Nephron (organoid): Measurements from ENCODE around the gene PLXNA3.

Experiments
- H3K27ac Mint-ChIP-seq, 3 experiments: 2 replicates each; pipeline ENCODE4 v1.8.0; 2020; ENCODE audit warnings: mixed read lengths in 3 of 3, mild to moderate bottlenecking in 2 of 3, moderate library complexity in 1 of 3
- H3K27me3 Mint-ChIP-seq: 2 replicates; pipeline ENCODE4 v1.8.0; 2021; ENCODE audit warnings: low read depth, mild to moderate bottlenecking, moderate library complexity, mixed read lengths
- H3K36me3 Mint-ChIP-seq: 2 replicates; pipeline ENCODE4 v1.8.0; 2020; ENCODE audit warnings: low read depth, mixed read lengths
- H3K4me1 Mint-ChIP-seq: 2 replicates; pipeline ENCODE4 v1.8.0; 2020; ENCODE audit warnings: mixed read lengths
- H3K4me3 Mint-ChIP-seq, 3 experiments: 2 replicates each; pipeline ENCODE4 v1.8.0; 2020; ENCODE audit warnings: mild to moderate bottlenecking in 3 of 3, mixed read lengths in 3 of 3, moderate library complexity in 2 of 3
- H3K9me3 Mint-ChIP-seq: 2 replicates; pipeline ENCODE4 v1.8.0; 2020; ENCODE audit warnings: mixed read lengths
- TF ChIP-seq, protein P1 (sequence below), 3 experiments: fragments of 200-600 bp; sonication (generic); IDR thresholded peaks; one replicate each; pipeline ENCODE4 v1.5.0; 2021; ENCODE audit warnings: antibody characterized with exemption in 3 of 3; ENCODE audit not compliant: unreplicated experiment in 3 of 3

Gene PLXNA3

GRCh38 chrX:154458116-154458953 is at the start of gene PLXNA3:
PLXNA3 (plus strand) TSS chrX:154458281; CDS start chrX:154460184, 1,903 bp downstream.
- Mint-ChIP-seq H3K36me3 (peaks cover 25% of the 10 kb centered on the region), H3K9me3 (peaks cover 25% of the 10 kb centered on the region), H3K4me3 (peak within 1 kb of the TSS; percentile 90 to 95 (median 93)), H3K4me1 (peaks cover 5% of the 10 kb centered on the region), H3K27me3 (no peaks in the 10 kb centered on the region), H3K27ac (peak within 1 kb of the TSS; percentile 94 to 99 (median 95))
- TF ChIP-seq, protein P1, sequence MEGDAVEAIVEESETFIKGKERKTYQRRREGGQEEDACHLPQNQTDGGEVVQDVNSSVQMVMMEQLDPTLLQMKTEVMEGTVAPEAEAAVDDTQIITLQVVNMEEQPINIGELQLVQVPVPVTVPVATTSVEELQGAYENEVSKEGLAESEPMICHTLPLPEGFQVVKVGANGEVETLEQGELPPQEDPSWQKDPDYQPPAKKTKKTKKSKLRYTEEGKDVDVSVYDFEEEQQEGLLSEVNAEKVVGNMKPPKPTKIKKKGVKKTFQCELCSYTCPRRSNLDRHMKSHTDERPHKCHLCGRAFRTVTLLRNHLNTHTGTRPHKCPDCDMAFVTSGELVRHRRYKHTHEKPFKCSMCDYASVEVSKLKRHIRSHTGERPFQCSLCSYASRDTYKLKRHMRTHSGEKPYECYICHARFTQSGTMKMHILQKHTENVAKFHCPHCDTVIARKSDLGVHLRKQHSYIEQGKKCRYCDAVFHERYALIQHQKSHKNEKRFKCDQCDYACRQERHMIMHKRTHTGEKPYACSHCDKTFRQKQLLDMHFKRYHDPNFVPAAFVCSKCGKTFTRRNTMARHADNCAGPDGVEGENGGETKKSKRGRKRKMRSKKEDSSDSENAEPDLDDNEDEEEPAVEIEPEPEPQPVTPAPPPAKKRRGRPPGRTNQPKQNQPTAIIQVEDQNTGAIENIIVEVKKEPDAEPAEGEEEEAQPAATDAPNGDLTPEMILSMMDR (IDR thresholded peaks at IDR 0.05; ENCODE audit: unreplicated experiment in 3 of 3) = no peak

DNA sequence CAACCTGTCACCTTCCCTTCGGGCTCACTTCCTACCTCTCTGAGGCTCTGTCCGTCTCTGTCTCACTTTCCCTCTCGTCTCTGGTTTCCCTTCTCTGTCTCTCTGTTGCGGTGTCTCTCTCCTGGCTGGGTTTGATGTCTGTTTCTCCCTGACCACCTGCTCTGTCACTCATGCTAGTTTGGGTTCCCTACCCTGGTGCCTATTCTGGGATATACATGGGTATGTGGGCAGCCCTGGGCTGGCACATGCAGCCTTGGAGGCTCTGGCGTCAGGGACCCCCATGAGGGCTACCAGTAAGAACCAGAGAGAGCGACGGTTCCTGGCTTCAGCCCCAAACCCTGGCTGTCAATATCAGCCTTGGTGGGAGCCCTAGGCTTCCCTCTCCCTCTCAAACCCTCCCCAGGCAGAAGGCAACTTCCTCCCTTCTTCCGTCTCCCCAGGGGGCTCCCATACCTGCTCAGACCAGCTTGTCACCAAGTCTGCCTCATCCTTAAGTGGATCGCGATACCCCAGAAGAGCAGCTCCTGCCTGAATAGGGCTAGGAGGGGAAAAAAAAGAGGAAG is 49.3 kb upstream of the PLXNA3 start:
- H3K27me3 Mint-ChIP-seq = no peaks in the 10 kb centered on the region
- TF ChIP-seq, protein P1 (IDR thresholded peaks at IDR 0.05; ENCODE audit: unreplicated experiment in 3 of 3) = no peak
- H3K4me3 Mint-ChIP-seq = peak overlapping the region; percentile 1 to 75 (median 72)
- peaks cover 15% of the 10 kb centered on the region for H3K9me3 Mint-ChIP-seq
- H3K36me3 Mint-ChIP-seq = peaks cover 7% of the 10 kb centered on the region
- H3K4me1 Mint-ChIP-seq = peaks cover 10% of the 10 kb centered on the region
- peak overlapping the region in 2 of 3 experiments; percentile 5 to 32 for H3K27ac Mint-ChIP-seq

DNA sequence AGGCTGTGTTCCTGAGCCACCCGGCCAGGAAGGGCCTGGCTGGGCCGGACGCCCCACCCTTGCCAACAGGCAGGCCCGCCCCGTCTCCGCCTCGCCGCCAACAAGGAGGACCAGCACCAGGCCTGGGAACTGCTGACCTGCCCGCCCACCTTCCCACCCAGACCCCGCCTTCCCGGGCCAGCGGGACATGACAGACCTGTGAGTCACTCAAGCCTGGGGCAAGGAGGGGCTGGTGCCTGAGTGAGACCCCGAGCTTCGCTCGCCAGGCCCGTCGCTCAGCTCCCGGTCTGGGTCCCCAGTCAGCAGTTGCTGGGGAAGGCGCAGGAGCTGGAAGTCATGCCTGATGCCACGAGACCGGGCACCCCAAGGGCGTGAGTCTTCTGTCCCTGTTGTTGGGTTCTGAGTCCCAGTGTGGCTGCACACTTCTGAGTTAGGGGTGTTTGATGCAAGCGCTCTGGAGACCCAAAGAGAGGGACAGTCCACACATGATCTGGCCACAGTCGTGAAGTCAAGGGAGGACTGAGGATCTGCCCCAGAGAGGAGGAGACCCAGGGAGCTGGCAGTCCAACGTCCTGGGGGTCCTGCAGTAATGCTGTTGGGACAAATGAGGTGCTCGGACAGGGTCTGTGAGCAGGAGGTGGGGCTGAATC is 48.7 kb upstream of the PLXNA3 start, which contains the start of gene DNASE1L1:
TSS of gene DNASE1L1 (minus strand) at position 33 of the 650 bp plus-strand sequence. CDS start 3,686 bp downstream, outside the sequence.
- Mint-ChIP-seq H3K27me3 (no peaks in the 10 kb centered on the region), H3K9me3 (peaks cover 16% of the 10 kb centered on the region), H3K36me3 (peaks cover 8% of the 10 kb centered on the region), H3K4me3 (peak within 1 kb of the TSS; percentile 72 to 77 (median 75)), H3K4me1 (peaks cover 10% of the 10 kb centered on the region), H3K27ac (peak within 1 kb of the TSS in 2 of 3 experiments; percentile 66 to 73)
- TF ChIP-seq, protein P1 (IDR thresholded peaks at IDR 0.05; ENCODE audit: unreplicated experiment in 3 of 3) = no peak

DNA sequence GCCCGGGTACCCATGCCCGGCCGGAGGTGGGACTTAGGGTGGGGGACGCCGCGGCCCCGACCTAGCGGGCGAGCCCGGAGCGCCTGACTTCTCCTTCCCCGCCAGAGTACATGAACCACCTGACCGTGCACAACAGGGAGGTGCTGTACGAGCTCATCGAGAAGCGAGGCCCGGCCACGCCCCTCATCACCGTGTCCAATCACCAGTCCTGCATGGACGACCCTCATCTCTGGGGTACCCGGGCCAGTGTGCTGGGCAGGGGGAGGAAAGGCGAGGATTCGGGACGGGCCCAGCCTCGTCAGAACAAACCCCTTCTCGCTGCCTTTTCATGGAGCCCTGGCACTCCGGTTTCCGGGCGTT is 46.1 kb upstream of the PLXNA3 start:
- H3K36me3 Mint-ChIP-seq = peaks cover 12% of the 10 kb centered on the region
- H3K27ac Mint-ChIP-seq = peak overlapping the region in 2 of 3 experiments; percentile 43 to 74
- H3K4me1 Mint-ChIP-seq = peaks cover 10% of the 10 kb centered on the region
- H3K9me3 Mint-ChIP-seq = peaks cover 17% of the 10 kb centered on the region
- peak overlapping the region; percentile 81 to 86 (median 85) for H3K4me3 Mint-ChIP-seq
- no peaks in the 10 kb centered on the region for H3K27me3 Mint-ChIP-seq
- TF ChIP-seq, protein P1 (IDR thresholded peaks at IDR 0.05; ENCODE audit: unreplicated experiment in 3 of 3) = no peak

DNA sequence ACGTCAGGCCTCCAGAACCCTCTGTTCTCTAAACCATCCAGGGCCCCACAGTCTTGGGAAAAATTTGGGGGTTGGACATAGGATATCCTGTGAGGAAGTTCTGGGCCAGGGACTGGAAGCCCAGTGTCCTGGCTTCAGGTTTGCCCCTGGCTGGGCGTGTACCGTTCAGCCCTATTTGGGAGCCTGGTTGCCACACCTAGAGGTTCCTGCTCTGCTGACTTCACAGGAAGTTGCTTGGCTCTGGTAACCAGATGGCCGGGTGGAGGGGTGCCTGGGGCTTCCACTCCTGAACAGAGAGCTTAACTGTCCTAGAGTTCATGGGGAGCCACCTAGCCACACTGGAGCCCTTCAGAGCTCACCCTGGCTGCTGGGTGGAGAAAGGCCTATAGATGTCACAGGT is 45.6 kb upstream of the PLXNA3 start:
- Mint-ChIP-seq H3K27me3 (no peaks in the 10 kb centered on the region), H3K9me3 (peaks cover 20% of the 10 kb centered on the region), H3K4me1 (peaks cover 10% of the 10 kb centered on the region), H3K36me3 (peaks cover 12% of the 10 kb centered on the region), H3K4me3 (peak overlapping the region; percentile 81 to 86 (median 85)), H3K27ac (no peak overlapping the region)
- TF ChIP-seq, protein P1 (IDR thresholded peaks at IDR 0.05; ENCODE audit: unreplicated experiment in 3 of 3) = no peak
